CD8-positive, alpha-beta memory T cell (primary cell): ENCODE data around the gene GNPTAB. TPM values are rescaled to one million over a fixed set of nuclear protein-coding genes. Genes with fewer than 3 reads are reported as not detected.

Experiments
- CTCF ChIA-PET: fragments of 350-600 bp; sonication (Branson Sonifier 250); formaldehyde crosslinking; loops from one replicate; lab custom pipeline; 2021; ENCODE audit warnings: antibody characterized with exemption; lab: Charles Lee
- POLR2A ChIA-PET: fragments of 350-600 bp; sonication (Branson Sonifier 250); formaldehyde crosslinking; loops from one replicate; lab custom pipeline; 2021; ENCODE audit warnings: antibody characterized with exemption; lab: Charles Lee
- DNase-seq, 5 donors: peaks; one replicate each; pipeline versions ENCODE4 v3.0.0 to v3.0.0-alpha.2; 2020 to 2022; ENCODE audit warnings: mixed read lengths in 1 of 5
- H3K27ac ChIP-seq: one replicate; pipeline ENCODE4 v1.7.0; 2013; ENCODE audit warnings: low read depth, mild to moderate bottlenecking, low read length, moderate library complexity
- H3K27me3 ChIP-seq: 2 replicates; pipeline ENCODE4 v1.7.0; 2013; ENCODE audit warnings: low read length, mild to moderate bottlenecking; ENCODE audit not compliant: insufficient read depth, poor library complexity, severe bottlenecking
- H3K36me3 ChIP-seq: 2 replicates; pipeline ENCODE4 v1.7.0; 2013; ENCODE audit warnings: mild to moderate bottlenecking, low read length, moderate library complexity; ENCODE audit not compliant: insufficient read depth
- H3K4me1 ChIP-seq: 2 replicates; pipeline ENCODE4 v1.7.0; 2013; ENCODE audit warnings: mild to moderate bottlenecking, low read length, moderate library complexity; ENCODE audit not compliant: insufficient read depth
- H3K4me3 ChIP-seq: 2 replicates; pipeline ENCODE4 v1.7.0; 2013; ENCODE audit warnings: mild to moderate bottlenecking, low read length
- H3K9me3 ChIP-seq: 2 replicates; pipeline ENCODE4 v1.7.0; 2013; ENCODE audit warnings: mild to moderate bottlenecking, low read length
- H3K27ac Mint-ChIP-seq, 8 donors: one replicate each; pipeline ENCODE4 v1.8.0; 2020 to 2021; ENCODE audit warnings: mixed read lengths in 8 of 8, mild to moderate bottlenecking in 6 of 8, inconsistent platforms in 3 of 8, moderate library complexity in 3 of 8
- H3K27me3 Mint-ChIP-seq, 2 donors: one replicate each; pipeline ENCODE4 v1.8.0; 2020 to 2021; ENCODE audit warnings: mixed read lengths in 2 of 2, mild to moderate bottlenecking in 1 of 2, moderate library complexity in 1 of 2
- H3K36me3 Mint-ChIP-seq, 3 donors: one replicate each; pipeline ENCODE4 v1.8.0; 2020 to 2021; ENCODE audit warnings: mixed read lengths in 3 of 3, inconsistent platforms in 1 of 3, mild to moderate bottlenecking in 1 of 3
- H3K4me1 Mint-ChIP-seq, 3 donors: one replicate each; pipeline ENCODE4 v1.8.0; 2020 to 2021; ENCODE audit warnings: mixed read lengths in 3 of 3, inconsistent platforms in 1 of 3, mild to moderate bottlenecking in 1 of 3
- H3K4me3 Mint-ChIP-seq, 7 donors: one replicate each; pipeline ENCODE4 v1.8.0; 2020 to 2021; ENCODE audit warnings: mixed read lengths in 7 of 7, mild to moderate bottlenecking in 6 of 7, moderate library complexity in 4 of 7, inconsistent platforms in 2 of 7
- H3K9me3 Mint-ChIP-seq, 5 donors: one replicate each; pipeline ENCODE4 v1.8.0; 2020 to 2022; ENCODE audit warnings: mixed read lengths in 5 of 5, mild to moderate bottlenecking in 3 of 5, moderate library complexity in 2 of 5, inconsistent platforms in 1 of 5
- polyA plus RNA-seq: library from polyadenylated mRNA; unstranded; fragments of 300-500 nt; fragmentation: Illumina TruSeq; gene quantifications from one replicate; pipeline ENCODE4 v1.2.3, GENCODE V29; 2021
- total RNA-seq, 2 experiments: library from RNA; stranded (reverse); gene quantifications; one replicate each; pipeline ENCODE4 v1.2.3, GENCODE V29; 2021

Gene GNPTAB
- total and polyA plus RNA-seq, 3 experiments from 2014 or later = 49.7 to 64.7 (median 62.1) TPM

- peaks cover 3 to 71% (median 28%) of the 10 kb centered on the region in 3 donors for H3K36me3 Mint-ChIP-seq
- H3K4me1 ChIP-seq = no peaks in the 10 kb centered on the region
- ChIA-PET POLR2A (interaction anchor here (0.8 kb wide), 1 partner anchor 51 kb away, joined by 3 read pairs; the partner anchor contains the start of gene GNPTAB), CTCF (interaction anchor here (1.6 to 3.8 kb wide), 3 partner anchors 45 to 59 kb away, joined by 7 to 22 read pairs (median 17); partner anchors contain the start of gene GNPTAB)
- peaks cover 5 to 12% (median 6%) of the 10 kb centered on the region in 3 donors for H3K4me1 Mint-ChIP-seq
- H3K4me3 Mint-ChIP-seq = no peak overlapping the region
- no peak for DNase-seq
- H3K27me3 ChIP-seq = no peaks in the 10 kb centered on the region
- H3K36me3 ChIP-seq = peaks cover 4% of the 10 kb centered on the region
- H3K9me3 Mint-ChIP-seq = no peaks in the 10 kb centered on the region
- H3K27ac Mint-ChIP-seq = peak overlapping the region in 3 of 8 donors; percentile 1 to 65 (median 10)
- H3K9me3 ChIP-seq = no peaks in the 10 kb centered on the region
- H3K27ac ChIP-seq = no peak overlapping the region
- H3K27me3 Mint-ChIP-seq = no peaks in the 10 kb centered on the region
- no peak overlapping the region for H3K4me3 ChIP-seq
Measured at GRCh38 chr12:101779626-101780025, 51.1 kb downstream of the GNPTAB start.

GRCh38 chr12:101779200-101779599 is 51.6 kb downstream of the GNPTAB start:
- H3K4me1 ChIP-seq = no peaks in the 10 kb centered on the region
- POLR2A ChIA-PET = interaction anchor here (0.8 kb wide), 1 partner anchor 51 kb away, joined by 3 read pairs; the partner anchor contains the start of gene GNPTAB
- peaks cover 4% of the 10 kb centered on the region for H3K36me3 ChIP-seq
- Mint-ChIP-seq H3K27ac (no peak overlapping the region), H3K27me3 (no peaks in the 10 kb centered on the region), H3K4me3 (no peak overlapping the region), H3K9me3 (no peaks in the 10 kb centered on the region), H3K4me1 (peaks cover 5 to 12% (median 6%) of the 10 kb centered on the region in 3 donors), H3K36me3 (peaks cover 3 to 67% (median 26%) of the 10 kb centered on the region in 3 donors)
- CTCF ChIA-PET = interaction anchor here (1.6 to 3.8 kb wide), 3 partner anchors 45 to 60 kb away, joined by 7 to 22 read pairs (median 17); partner anchors contain the start of gene GNPTAB
- H3K27ac ChIP-seq = no peak overlapping the region
- H3K4me3 ChIP-seq = no peak overlapping the region
- no peak for DNase-seq
- H3K27me3 ChIP-seq = no peaks in the 10 kb centered on the region
- H3K9me3 ChIP-seq = no peaks in the 10 kb centered on the region

GRCh38 chr12:101777978-101778377 is 52.8 kb downstream of the GNPTAB start:
- H3K27me3 Mint-ChIP-seq = no peaks in the 10 kb centered on the region
- CTCF ChIA-PET = interaction anchor here (1.4 to 3.2 kb wide), 3 partner anchors 51 to 62 kb away, joined by 9 to 35 read pairs (median 10); partner anchors contain the start of gene GNPTAB
- POLR2A ChIA-PET = interaction anchor here (0.5 kb wide), 1 partner anchor 52 kb away, joined by 8 read pairs; no protein-coding TSS in a partner anchor
- Histone ChIP-seq H3K27me3 (no peaks in the 10 kb centered on the region), H3K4me1 (no peaks in the 10 kb centered on the region), H3K4me3 (no peak overlapping the region), H3K36me3 (peaks cover 4% of the 10 kb centered on the region), H3K9me3 (no peaks in the 10 kb centered on the region), H3K27ac (no peak overlapping the region)
- peaks cover 0 to 63% (median 26%) of the 10 kb centered on the region in 3 donors for H3K36me3 Mint-ChIP-seq
- peaks cover 7 to 12% (median 11%) of the 10 kb centered on the region in 3 donors for H3K4me1 Mint-ChIP-seq
- peak overlapping the region in 2 of 8 donors; percentile 12 to 39 for H3K27ac Mint-ChIP-seq
- no peaks in the 10 kb centered on the region for H3K9me3 Mint-ChIP-seq
- no peak overlapping the region for H3K4me3 Mint-ChIP-seq
- no peak for DNase-seq

GRCh38 chr12:101777485-101777884 is 53.3 kb downstream of the GNPTAB start:
- H3K27me3 ChIP-seq = no peaks in the 10 kb centered on the region
- H3K9me3 ChIP-seq = no peaks in the 10 kb centered on the region
- CTCF ChIA-PET = interaction anchor here (0.8 to 3.2 kb wide), 5 partner anchors 8 to 62 kb away, joined by 3 to 35 read pairs (median 10); partner anchors contain the start of gene GNPTAB
- POLR2A ChIA-PET = interaction anchor here (0.5 kb wide), 1 partner anchor 52 kb away, joined by 8 read pairs; no protein-coding TSS in a partner anchor
- DNase-seq = no peak
- no peaks in the 10 kb centered on the region for H3K27me3 Mint-ChIP-seq
- peaks cover 6 to 10% (median 8%) of the 10 kb centered on the region in 3 donors for H3K4me1 Mint-ChIP-seq
- no peaks in the 10 kb centered on the region for H3K4me1 ChIP-seq
- H3K9me3 Mint-ChIP-seq = no peaks in the 10 kb centered on the region
- H3K36me3 Mint-ChIP-seq = peaks cover 0 to 60% (median 26%) of the 10 kb centered on the region in 3 donors
- peak overlapping the region in 5 of 8 donors; percentile 13 to 70 (median 35) for H3K27ac Mint-ChIP-seq
- peaks cover 4% of the 10 kb centered on the region for H3K36me3 ChIP-seq
- no peak overlapping the region for H3K27ac ChIP-seq
- no peak overlapping the region for H3K4me3 Mint-ChIP-seq
- H3K4me3 ChIP-seq = no peak overlapping the region

GRCh38 chr12:101775816-101776215 is 54.9 kb downstream of the GNPTAB start:
- Mint-ChIP-seq H3K27me3 (no peaks in the 10 kb centered on the region), H3K9me3 (no peaks in the 10 kb centered on the region), H3K4me3 (no peak overlapping the region), H3K4me1 (peaks cover 0 to 7% (median 1%) of the 10 kb centered on the region in 3 donors), H3K36me3 (peaks cover 0 to 64% (median 30%) of the 10 kb centered on the region in 3 donors), H3K27ac (peak overlapping the region in 3 of 8 donors; percentile 14 to 66 (median 22))
- Histone ChIP-seq H3K4me1 (no peaks in the 10 kb centered on the region), H3K36me3 (peaks cover 4% of the 10 kb centered on the region), H3K4me3 (no peak overlapping the region), H3K27me3 (no peaks in the 10 kb centered on the region), H3K27ac (no peak overlapping the region), H3K9me3 (no peaks in the 10 kb centered on the region)
- no peak for DNase-seq
- POLR2A ChIA-PET = no interaction called here
- CTCF ChIA-PET = interaction anchor here (2.8 to 3.2 kb wide), 2 partner anchors 48 to 64 kb away, joined by 11 to 35 read pairs; no protein-coding TSS in a partner anchor

- Mint-ChIP-seq H3K27me3 (no peaks in the 10 kb centered on the region), H3K9me3 (no peaks in the 10 kb centered on the region), H3K4me1 (peaks cover 0 to 7% (median 1%) of the 10 kb centered on the region in 3 donors), H3K36me3 (peaks cover 0 to 65% (median 26%) of the 10 kb centered on the region in 3 donors), H3K27ac (peak overlapping the region in 1 of 8 donors; percentile 43), H3K4me3 (no peak overlapping the region)
- no peaks in the 10 kb centered on the region for H3K9me3 ChIP-seq
- H3K36me3 ChIP-seq = peaks cover 8% of the 10 kb centered on the region
- CTCF ChIA-PET = interaction anchor here (0.7 to 3.3 kb wide), 24 partner anchors 8 to 500 kb away, joined by 3 to 119 read pairs (median 4); partner anchors contain the start of genes DRAM1 and GNPTAB
- no peaks in the 10 kb centered on the region for H3K27me3 ChIP-seq
- H3K4me3 ChIP-seq = no peak overlapping the region
- H3K4me1 ChIP-seq = no peaks in the 10 kb centered on the region
- DNase-seq = peak; percentile 43 to 75 (median 62)
- no peak overlapping the region for H3K27ac ChIP-seq
- POLR2A ChIA-PET = interaction anchor here (0.6 kb wide), 2 partner anchors 114 to 355 kb away, joined by 3 read pairs; no protein-coding TSS in a partner anchor
Measured at GRCh38 chr12:101773650-101774162, 57.1 kb downstream of the GNPTAB start.

GRCh38 chr12:101772012-101772775 is 58.6 kb downstream of the GNPTAB start:
- Histone ChIP-seq H3K27ac (no peak overlapping the region), H3K4me1 (no peaks in the 10 kb centered on the region), H3K27me3 (no peaks in the 10 kb centered on the region), H3K9me3 (no peaks in the 10 kb centered on the region), H3K36me3 (peaks cover 8% of the 10 kb centered on the region), H3K4me3 (no peak overlapping the region)
- H3K9me3 Mint-ChIP-seq = no peaks in the 10 kb centered on the region
- H3K27me3 Mint-ChIP-seq = no peaks in the 10 kb centered on the region
- H3K36me3 Mint-ChIP-seq = peaks cover 0 to 68% (median 23%) of the 10 kb centered on the region in 3 donors
- H3K4me3 Mint-ChIP-seq = no peak overlapping the region
- H3K4me1 Mint-ChIP-seq = peaks cover 0 to 7% (median 1%) of the 10 kb centered on the region in 3 donors
- ChIA-PET CTCF (interaction anchor here (0.8 to 3.3 kb wide), 10 partner anchors 9 to 498 kb away, joined by 3 to 119 read pairs (median 6); partner anchors contain the start of genes DRAM1 and GNPTAB), POLR2A (interaction anchor here (0.6 kb wide), 1 partner anchor 13 kb away, joined by 3 read pairs; no protein-coding TSS in a partner anchor)
- no peak for DNase-seq
- no peak overlapping the region for H3K27ac Mint-ChIP-seq
